Ishikawa (cell line): ENCODE measurements around the gene LAD1.
A peak's percentile ranks its signal among the peaks of the same experiment; 100 is the strongest.

Experiments used
- CEBPB ChIP-seq: IDR thresholded peaks from 2 replicates; pipeline ENCODE4 v1.6.1; 2012
- CREB1 ChIP-seq: IDR thresholded peaks from 2 replicates; pipeline ENCODE4 v1.6.1; 2012; ENCODE audit warnings: low read depth
- EGR1 ChIP-seq: IDR thresholded peaks from 2 replicates; pipeline ENCODE4 v1.6.1; 2012
- EP300 ChIP-seq: IDR thresholded peaks from 2 replicates; pipeline ENCODE4 v1.6.1; 2012; ENCODE audit warnings: borderline replicate concordance
- FOXM1 ChIP-seq: IDR thresholded peaks from 2 replicates; pipeline ENCODE4 v1.6.1; 2012; ENCODE audit warnings: low read depth, borderline replicate concordance
- NFIC ChIP-seq: IDR thresholded peaks from 2 replicates; pipeline ENCODE4 v1.6.1; 2012
- RAD21 ChIP-seq: IDR thresholded peaks from 2 replicates; pipeline ENCODE4 v1.6.1; 2012; ENCODE audit warnings: low read depth
- TAF1 ChIP-seq: IDR thresholded peaks from 2 replicates; pipeline ENCODE4 v1.6.1; 2012; ENCODE audit warnings: low read depth, mild to moderate bottlenecking
- TCF12 ChIP-seq: IDR thresholded peaks from 2 replicates; pipeline ENCODE4 v1.6.1; 2012; ENCODE audit warnings: low read depth
- TEAD4 ChIP-seq: IDR thresholded peaks from 2 replicates; pipeline ENCODE4 v1.6.1; 2012
- YY1 ChIP-seq: IDR thresholded peaks from 2 replicates; pipeline ENCODE4 v1.6.1; 2012; ENCODE audit warnings: low read depth
- ZBTB7A ChIP-seq: IDR thresholded peaks from 2 replicates; pipeline ENCODE4 v1.6.1; 2012; ENCODE audit warnings: low read depth
- TF ChIP-seq, protein P1 (sequence below): IDR thresholded peaks from 2 replicates; pipeline ENCODE4 v1.6.1; 2012
- TF ChIP-seq, protein P2 (sequence below): IDR thresholded peaks from 2 replicates; pipeline ENCODE4 v1.6.1; 2012; ENCODE audit warnings: low read depth, mild to moderate bottlenecking
- TF ChIP-seq, protein P3 (sequence below): IDR thresholded peaks from 2 replicates; pipeline ENCODE4 v1.6.1; 2012

LAD1 gene

DNA sequence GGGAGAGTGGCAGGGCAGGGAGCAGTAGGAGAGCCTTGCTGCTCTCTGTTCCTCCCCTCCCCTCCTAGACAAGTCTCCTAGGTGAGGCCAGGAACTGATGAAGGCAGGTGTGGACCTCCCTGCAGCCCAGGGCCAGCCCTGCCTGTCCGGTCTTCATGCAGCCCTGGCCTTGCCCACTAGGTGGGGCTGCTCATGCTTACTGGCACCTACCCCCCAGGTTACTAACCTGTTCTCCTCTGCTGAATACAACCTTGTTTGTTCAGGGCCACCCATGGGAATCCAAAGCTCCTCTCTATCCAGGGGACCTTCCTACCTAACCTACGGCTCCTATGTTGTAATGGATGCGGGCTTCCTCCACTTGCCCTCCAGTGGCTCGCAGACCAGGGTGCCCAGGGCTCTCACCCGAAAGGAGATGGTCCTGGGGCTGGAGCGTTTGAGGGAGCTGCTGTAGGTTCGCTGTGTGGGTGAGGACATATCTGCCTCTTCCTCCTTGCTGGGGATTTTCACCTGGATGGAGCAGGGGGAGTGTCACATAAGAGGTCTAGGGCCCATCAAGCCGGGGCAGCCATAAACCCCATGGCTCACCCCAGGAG is 13.7 kb downstream of the LAD1 start:
- TF ChIP-seq FOXM1, result no peak
- TF ChIP-seq RAD21, result peak; percentile 83

DNA sequence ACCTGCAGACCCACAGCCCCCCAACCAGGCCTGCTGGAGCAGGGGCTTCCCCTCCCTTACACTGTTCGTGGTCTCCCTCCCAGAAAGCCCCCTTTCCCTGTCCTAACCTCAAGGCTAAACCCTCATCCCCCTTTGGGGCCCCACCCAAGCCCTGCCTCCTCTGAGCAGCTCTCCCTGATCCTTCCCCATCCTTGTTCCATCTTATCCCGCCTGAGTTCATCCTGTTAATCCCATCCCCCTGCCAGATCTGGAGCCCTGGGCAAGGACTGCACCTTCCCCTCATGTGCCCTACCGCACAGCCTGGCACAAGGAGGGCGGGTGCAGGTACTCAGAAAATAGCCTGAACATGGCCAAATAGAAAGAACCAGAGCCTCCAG is 14.7 kb downstream of the LAD1 start:
- no peak for TF ChIP-seq RAD21
- no peak for TF ChIP-seq CREB1
- no peak for TF ChIP-seq TEAD4

DNA sequence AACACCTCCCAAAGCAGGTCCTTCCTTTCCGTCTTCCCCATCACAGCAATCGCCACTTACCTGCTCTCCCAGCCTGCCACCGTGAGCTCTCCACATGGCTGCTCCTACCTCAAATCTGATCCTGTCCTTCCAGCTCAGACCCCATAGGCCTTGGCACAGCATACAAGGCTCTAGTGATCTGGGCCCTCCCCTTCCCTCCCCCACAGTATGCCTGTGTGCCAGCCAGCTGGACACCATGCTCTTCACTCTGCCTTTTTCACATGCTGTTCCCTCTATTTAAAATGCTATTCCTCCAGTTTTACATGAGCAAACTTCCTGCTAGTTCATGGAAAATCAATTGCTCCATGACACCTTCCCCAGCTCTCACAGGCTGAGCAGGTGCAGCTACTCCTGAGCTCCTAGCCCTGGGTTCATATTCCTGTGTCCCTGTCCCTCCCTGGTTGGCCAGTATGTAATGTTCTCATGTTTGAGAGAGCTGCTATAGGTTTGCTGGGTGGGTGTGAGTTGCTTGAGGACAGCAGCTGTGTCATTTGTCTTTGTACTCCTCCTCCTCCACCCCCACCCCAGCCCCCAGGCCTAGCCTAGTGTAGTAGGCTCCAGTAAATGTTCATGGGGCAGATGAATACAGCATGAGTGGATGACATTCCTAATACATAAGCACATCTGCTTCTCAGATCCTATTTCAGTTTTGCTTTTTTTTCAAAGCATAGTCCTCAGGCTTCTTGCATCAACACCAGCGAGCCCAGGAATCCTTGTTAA is 15.3 kb downstream of the LAD1 start:
- TF ChIP-seq NFIC, result no peak
- TF ChIP-seq RAD21, result no peak
- no peak for TF ChIP-seq TAF1
- TF ChIP-seq FOXM1, result no peak
- TF ChIP-seq TEAD4, result no peak
- no peak for TF ChIP-seq EP300
- TF ChIP-seq EGR1, result no peak
- TF ChIP-seq YY1, result no peak
- no peak for TF ChIP-seq CREB1
- TF ChIP-seq, protein P1, sequence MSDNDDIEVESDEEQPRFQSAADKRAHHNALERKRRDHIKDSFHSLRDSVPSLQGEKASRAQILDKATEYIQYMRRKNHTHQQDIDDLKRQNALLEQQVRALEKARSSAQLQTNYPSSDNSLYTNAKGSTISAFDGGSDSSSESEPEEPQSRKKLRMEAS, result no peak
- TF ChIP-seq, protein P2, sequence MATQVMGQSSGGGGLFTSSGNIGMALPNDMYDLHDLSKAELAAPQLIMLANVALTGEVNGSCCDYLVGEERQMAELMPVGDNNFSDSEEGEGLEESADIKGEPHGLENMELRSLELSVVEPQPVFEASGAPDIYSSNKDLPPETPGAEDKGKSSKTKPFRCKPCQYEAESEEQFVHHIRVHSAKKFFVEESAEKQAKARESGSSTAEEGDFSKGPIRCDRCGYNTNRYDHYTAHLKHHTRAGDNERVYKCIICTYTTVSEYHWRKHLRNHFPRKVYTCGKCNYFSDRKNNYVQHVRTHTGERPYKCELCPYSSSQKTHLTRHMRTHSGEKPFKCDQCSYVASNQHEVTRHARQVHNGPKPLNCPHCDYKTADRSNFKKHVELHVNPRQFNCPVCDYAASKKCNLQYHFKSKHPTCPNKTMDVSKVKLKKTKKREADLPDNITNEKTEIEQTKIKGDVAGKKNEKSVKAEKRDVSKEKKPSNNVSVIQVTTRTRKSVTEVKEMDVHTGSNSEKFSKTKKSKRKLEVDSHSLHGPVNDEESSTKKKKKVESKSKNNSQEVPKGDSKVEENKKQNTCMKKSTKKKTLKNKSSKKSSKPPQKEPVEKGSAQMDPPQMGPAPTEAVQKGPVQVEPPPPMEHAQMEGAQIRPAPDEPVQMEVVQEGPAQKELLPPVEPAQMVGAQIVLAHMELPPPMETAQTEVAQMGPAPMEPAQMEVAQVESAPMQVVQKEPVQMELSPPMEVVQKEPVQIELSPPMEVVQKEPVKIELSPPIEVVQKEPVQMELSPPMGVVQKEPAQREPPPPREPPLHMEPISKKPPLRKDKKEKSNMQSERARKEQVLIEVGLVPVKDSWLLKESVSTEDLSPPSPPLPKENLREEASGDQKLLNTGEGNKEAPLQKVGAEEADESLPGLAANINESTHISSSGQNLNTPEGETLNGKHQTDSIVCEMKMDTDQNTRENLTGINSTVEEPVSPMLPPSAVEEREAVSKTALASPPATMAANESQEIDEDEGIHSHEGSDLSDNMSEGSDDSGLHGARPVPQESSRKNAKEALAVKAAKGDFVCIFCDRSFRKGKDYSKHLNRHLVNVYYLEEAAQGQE, result no peak
- no peak for TF ChIP-seq ZBTB7A
- TF ChIP-seq, protein P3, sequence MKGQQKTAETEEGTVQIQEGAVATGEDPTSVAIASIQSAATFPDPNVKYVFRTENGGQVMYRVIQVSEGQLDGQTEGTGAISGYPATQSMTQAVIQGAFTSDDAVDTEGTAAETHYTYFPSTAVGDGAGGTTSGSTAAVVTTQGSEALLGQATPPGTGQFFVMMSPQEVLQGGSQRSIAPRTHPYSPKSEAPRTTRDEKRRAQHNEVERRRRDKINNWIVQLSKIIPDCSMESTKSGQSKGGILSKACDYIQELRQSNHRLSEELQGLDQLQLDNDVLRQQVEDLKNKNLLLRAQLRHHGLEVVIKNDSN, result no peak
- no peak for TF ChIP-seq CEBPB
- no peak for TF ChIP-seq TCF12

DNA sequence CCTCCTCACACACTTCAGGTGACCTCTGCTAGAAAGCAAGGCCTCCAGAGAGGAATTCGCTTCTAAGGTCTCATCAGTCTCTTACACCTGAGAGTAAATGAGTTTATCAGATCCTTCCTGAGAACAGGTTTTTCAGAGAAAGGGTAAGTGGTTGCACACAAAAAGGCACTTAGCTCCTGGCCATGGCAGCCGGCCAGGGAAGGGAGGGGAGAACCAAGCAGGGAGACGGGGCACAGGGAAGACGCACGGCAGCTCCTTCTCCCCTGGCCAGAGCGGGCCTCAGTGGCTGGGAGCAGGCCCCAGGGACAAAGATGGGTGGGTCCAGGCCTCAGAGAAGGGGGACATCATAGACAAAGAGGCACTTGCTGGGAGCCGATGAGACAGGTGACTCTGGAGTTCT is 18.0 kb downstream of the LAD1 start:
- TF ChIP-seq, protein P2, result no peak
- TF ChIP-seq EGR1, result no peak
- no peak for TF ChIP-seq TAF1
- no peak for TF ChIP-seq ZBTB7A
- TF ChIP-seq, protein P1, result no peak
- TF ChIP-seq RAD21, result no peak
- TF ChIP-seq TEAD4, result no peak
- TF ChIP-seq FOXM1, result no peak
- TF ChIP-seq, protein P3, result no peak
- TF ChIP-seq TCF12, result no peak
- no peak for TF ChIP-seq EP300
- no peak for TF ChIP-seq YY1

DNA sequence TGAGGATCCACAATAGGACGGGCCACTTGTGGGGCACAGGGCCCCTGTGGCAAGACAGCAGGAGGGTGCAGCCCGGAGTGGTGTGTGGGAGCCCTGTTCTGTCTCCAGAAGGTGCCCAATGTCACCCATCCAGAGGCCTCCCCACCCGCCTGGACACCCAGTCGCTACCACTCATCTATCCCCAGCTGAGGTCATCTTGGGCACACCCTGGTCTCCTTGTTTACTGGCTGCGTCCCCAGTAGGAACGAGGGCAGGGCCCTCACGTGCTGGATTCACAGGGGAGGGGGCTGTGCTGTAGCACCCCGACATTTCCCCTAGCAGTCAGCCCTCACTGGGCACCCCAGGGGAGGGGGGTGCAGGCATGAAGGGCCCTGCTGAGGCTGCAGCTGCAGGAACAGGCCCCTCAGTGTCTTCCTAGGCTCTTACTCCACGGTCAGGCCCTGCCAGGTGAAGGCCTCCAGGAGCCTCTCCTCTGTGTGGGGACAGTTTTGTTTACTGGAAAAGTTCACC is 19.3 kb downstream of the LAD1 start:
- TF ChIP-seq YY1 (no peak), NFIC (no peak), EP300 (no peak), ZBTB7A (no peak), TEAD4 (no peak), CREB1 (no peak), CEBPB (no peak), EGR1 (no peak), FOXM1 (no peak)
- TF ChIP-seq, protein P3, result no peak
- TF ChIP-seq, protein P2, result no peak
